ENCODE measurements around the gene TSTD1.

DNA sequence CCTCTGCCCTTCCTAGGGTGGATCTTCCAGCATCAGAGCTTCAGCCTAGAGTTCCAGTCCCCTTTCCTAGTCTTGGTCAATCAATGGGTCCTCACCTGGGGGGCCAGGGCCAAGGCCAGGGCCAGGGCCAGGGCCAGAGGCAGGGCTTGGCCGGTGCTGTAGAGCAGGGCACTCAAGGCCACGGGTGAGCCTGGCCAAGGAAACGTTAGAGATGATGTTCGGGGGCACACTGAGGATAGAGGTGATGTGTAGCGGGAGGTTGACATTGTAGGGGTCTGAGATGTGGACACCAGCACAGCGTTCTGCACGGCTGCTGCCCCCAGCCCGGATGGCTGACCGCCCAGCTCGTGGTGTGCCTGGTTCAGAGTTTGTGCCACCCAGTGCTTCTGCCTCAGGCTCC lies 12.5 kb upstream of the TSTD1 start:
- no peak for TF ChIP-seq ZNF274 (IDR thresholded peaks at IDR 0.05; ENCODE audit: low read depth, low read length)
- TF ChIP-seq YY1 (IDR thresholded peaks at IDR 0.05; ENCODE audit: insufficient read depth, insufficient read length) = no peak
